NCI-H2196 (cell line): ENCODE data around the gene ARID1B.
"Not testable (repeated sequence)": the region's sequence is repeated elsewhere in the genome, so short reads cannot be mapped to it uniquely, and the experiment has no call there.

ENCODE experiments used
- DNase-seq: peaks from one replicate; lab custom pipeline; 2025; ENCODE audit not compliant: unreplicated experiment; lab: John Stamatoyannopoulos, UW

Gene ARID1B

GRCh38 chr6:156928126-156928525 lies 150.9 kb downstream of the ARID1B start:
- no peak for DNase-seq

- DNase-seq = no peak
These were observed 151.8 kb downstream of the ARID1B start for GRCh38 chr6:156928972-156929371.

GRCh38 chr6:156931283-156931682 lies 154.1 kb downstream of the ARID1B start:
- DNase-seq = no peak

GRCh38 chr6:156933201-156934068 lies 156.3 kb downstream of the ARID1B start:
- DNase-seq = peak; percentile 28

GRCh38 chr6:156934069-156934460 lies 156.9 kb downstream of the ARID1B start:
- peak; percentile 39 for DNase-seq

GRCh38 chr6:156935000-156935399 lies 157.8 kb downstream of the ARID1B start:
- no peak for DNase-seq

- no peak for DNase-seq
These were observed 161.0 kb downstream of the ARID1B start for GRCh38 chr6:156938143-156938542.

- DNase-seq = no peak
These were observed 163.0 kb downstream of the ARID1B start for GRCh38 chr6:156940221-156940620.

- DNase-seq = no peak
These were observed 165.1 kb downstream of the ARID1B start for GRCh38 chr6:156942266-156942665.

GRCh38 chr6:156943166-156943565 lies 166.0 kb downstream of the ARID1B start:
- DNase-seq = no peak

- no peak for DNase-seq
These were observed 166.6 kb downstream of the ARID1B start for GRCh38 chr6:156943816-156944215.

GRCh38 chr6:156944412-156944811 lies 167.2 kb downstream of the ARID1B start:
- no peak for DNase-seq

- DNase-seq = not testable (repeated sequence)
These were observed 168.6 kb downstream of the ARID1B start for GRCh38 chr6:156945789-156946172.

GRCh38 chr6:156946370-156946936 lies 169.3 kb downstream of the ARID1B start:
- no peak for DNase-seq

- DNase-seq = no peak
These were observed 171.1 kb downstream of the ARID1B start for GRCh38 chr6:156948277-156948676.

GRCh38 chr6:156948807-156949206 lies 171.6 kb downstream of the ARID1B start:
- DNase-seq = no peak

GRCh38 chr6:156949376-156949775 lies 172.2 kb downstream of the ARID1B start:
- no peak for DNase-seq

GRCh38 chr6:156950084-156950483 lies 172.9 kb downstream of the ARID1B start:
- DNase-seq = no peak

GRCh38 chr6:156950531-156950930 lies 173.4 kb downstream of the ARID1B start:
- no peak for DNase-seq

GRCh38 chr6:156952401-156952800 lies 175.2 kb downstream of the ARID1B start:
- DNase-seq = no peak

GRCh38 chr6:156953127-156953478 lies 175.9 kb downstream of the ARID1B start:
- no peak for DNase-seq

GRCh38 chr6:156953479-156954146 lies 176.4 kb downstream of the ARID1B start:
- DNase-seq = peak; percentile 44
